SK-N-SH (cell line): ENCODE measurements around the gene DENND6B. TPM values are rescaled to one million over a fixed set of nuclear protein-coding genes. Genes with fewer than 3 reads are reported as not detected.

ENCODE experiments used
- CTCF ChIA-PET: fragments of 300-600, 350-600 bp; formaldehyde crosslinking; extraction: SDS; loops from one replicate; lab custom pipeline; 2021; lab: Yijun Ruan, JAX
- POLR2A ChIA-PET: fragments of 350-600 bp; sonication (Branson Sonifier 250); formaldehyde crosslinking; extraction: SDS; loops from one replicate; lab custom pipeline; 2020; ENCODE audit warnings: antibody characterized with exemption, inconsistent platforms; lab: Yijun Ruan, JAX
- DNase-seq: peaks from one replicate; pipeline ENCODE4 v3.0.0; 2012
- H2AFZ ChIP-seq: fragments of 200-600 bp; sonication (generic); 2 replicates; pipeline ENCODE4 v1.8.1; 2016; ENCODE audit warnings: antibody characterized with exemption, mild to moderate bottlenecking, low read depth
- H3F3A ChIP-seq: fragments of 200-600 bp; sonication (generic); replicated peaks from 2 replicates; pipeline ENCODE3; 2016; ENCODE audit warnings: antibody characterized with exemption, mild to moderate bottlenecking; ENCODE audit not compliant: insufficient read depth
- H3K27ac ChIP-seq, 2 experiments: fragments of 200-500 bp in 1 of 2; fragments of 200-600 bp in 1 of 2; sonication (Bioruptor generic) in 1 of 2; sonication (generic), shearing (Covaris generic) in 1 of 2; 2 replicates each; pipeline versions ENCODE4 v1.5.1 to v1.6.1; 2014 to 2016; ENCODE audit warnings: low read depth in 2 of 2, inconsistent platforms in 1 of 2, low read length in 1 of 2, mild to moderate bottlenecking in 1 of 2, mixed read lengths in 1 of 2
- H3K27me3 ChIP-seq: fragments of 200-600 bp; sonication (generic), shearing (Covaris generic); 2 replicates; pipeline ENCODE4 v1.6.1; 2016; ENCODE audit warnings: mixed run types; ENCODE audit not compliant: insufficient read depth
- H3K36me3 ChIP-seq, 2 experiments: fragments of 200-500 bp in 1 of 2; fragments of 200-600 bp in 1 of 2; sonication (Bioruptor generic) in 1 of 2; sonication (generic) in 1 of 2; replicated peaks in 1 of 2; 2 replicates each; pipeline versions ENCODE3 to v1.5.1; 2014 to 2016; ENCODE audit warnings: low read length in 1 of 2, mild to moderate bottlenecking in 1 of 2; ENCODE audit not compliant: insufficient read depth in 2 of 2, control insufficient read depth in 1 of 2
- H3K4me1 ChIP-seq, 2 experiments: fragments of 200-500 bp in 1 of 2; fragments of 200-600 bp in 1 of 2; sonication (Bioruptor generic) in 1 of 2; sonication (generic), shearing (Covaris generic) in 1 of 2; 2 replicates each; pipeline versions ENCODE4 v1.5.1 to v1.6.1; 2014 to 2016; ENCODE audit warnings: low read depth in 1 of 2, low read length in 1 of 2, mixed run types in 1 of 2; ENCODE audit not compliant: insufficient read depth in 2 of 2, control insufficient read depth in 1 of 2
- H3K4me2 ChIP-seq: fragments of 200-600 bp; sonication (generic), shearing (Covaris generic); 2 replicates; pipeline ENCODE4 v1.6.1; 2017; ENCODE audit warnings: mixed run types
- H3K4me3 ChIP-seq, 2 experiments: fragments of 200-500 bp in 1 of 2; fragments of 200-600 bp in 1 of 2; sonication (Bioruptor generic) in 1 of 2; sonication (generic), shearing (Covaris generic) in 1 of 2; 2 replicates each; pipeline versions ENCODE4 v1.5.1 to v1.8.1; 2014 to 2016; ENCODE audit warnings: low read depth in 2 of 2, inconsistent platforms in 1 of 2, low read length in 1 of 2, mild to moderate bottlenecking in 1 of 2, mixed read lengths in 1 of 2, moderate library complexity in 1 of 2
- H3K79me2 ChIP-seq: fragments of 200-600 bp; sonication (generic); 2 replicates; pipeline ENCODE4 v1.8.1; 2017; ENCODE audit warnings: mild to moderate bottlenecking; ENCODE audit not compliant: insufficient read depth
- H3K9ac ChIP-seq: fragments of 200-600 bp; sonication (generic); 2 replicates; pipeline ENCODE4 v1.6.1; 2017; ENCODE audit warnings: mixed run types
- H3K9me2 ChIP-seq: fragments of 200-600 bp; sonication (generic); 2 replicates; pipeline ENCODE4 v1.6.1; 2017; ENCODE audit warnings: mixed run types
- H3K9me3 ChIP-seq: fragments of 200-600 bp; sonication (generic); 2 replicates; pipeline ENCODE4 v1.6.1; 2017; ENCODE audit warnings: mixed run types, mild to moderate bottlenecking, moderate library complexity
- H4K20me1 ChIP-seq: fragments of 200-600 bp; sonication (generic); 2 replicates; pipeline ENCODE4 v1.6.1; 2017; ENCODE audit warnings: mild to moderate bottlenecking, mixed run types; ENCODE audit not compliant: insufficient read depth
- CHD2 ChIP-seq: fragments of 150-350 bp; IDR thresholded peaks from 2 replicates; pipeline ENCODE4 v1.6.1; 2018; ENCODE audit warnings: low read length; ENCODE audit not compliant: partially characterized antibody
- ELF1 ChIP-seq: IDR thresholded peaks from 2 replicates; pipeline ENCODE4 v1.4.0; 2012
- FOSL2 ChIP-seq: IDR thresholded peaks from 2 replicates; pipeline ENCODE4 v1.4.0; 2012; ENCODE audit warnings: low read depth, mild to moderate bottlenecking, moderate library complexity, borderline replicate concordance
- FOXJ3 ChIP-seq: sonication (generic); formaldehyde crosslinking; IDR thresholded peaks from 2 replicates; pipeline ENCODE4 v1.5.1; 2020; ENCODE audit warnings: mild to moderate bottlenecking, missing genetic modification reagents
- GATA2 ChIP-seq: sonication (generic); formaldehyde crosslinking; IDR thresholded peaks from 2 replicates; pipeline ENCODE4 v1.5.0; 2020; ENCODE audit warnings: mild to moderate bottlenecking, missing genetic modification reagents
- MEF2A ChIP-seq: IDR thresholded peaks from 2 replicates; pipeline ENCODE4 v1.4.0; 2012; ENCODE audit warnings: low read depth, borderline replicate concordance
- NRF1 ChIP-seq: IDR thresholded peaks from 2 replicates; pipeline ENCODE4 v1.6.1; 2012; ENCODE audit warnings: low read depth, mild to moderate bottlenecking, low read length
- RFX5 ChIP-seq: IDR thresholded peaks from 2 replicates; pipeline ENCODE4 v1.6.1; 2012; ENCODE audit warnings: mild to moderate bottlenecking, improper control_type of control experiment, low read length
- TEAD4 ChIP-seq: IDR thresholded peaks from 2 replicates; pipeline ENCODE4 v1.4.0; 2012; ENCODE audit warnings: mild to moderate bottlenecking, borderline replicate concordance; ENCODE audit not compliant: insufficient read depth
- YY1 ChIP-seq: IDR thresholded peaks from 2 replicates; pipeline ENCODE4 v1.4.0; 2012; ENCODE audit warnings: low read depth, mild to moderate bottlenecking
- WGBS: methylation state at CpG from one replicate; pipeline ENCODE4 v1.1.6; 2017; ENCODE audit warnings: low lambda C conversion rate; 5-methylcytosine and 5-hydroxymethylcytosine counted together
- polyA plus RNA-seq, 3 experiments: library from polyadenylated mRNA; depleted of rRNA; stranded (reverse); fragments of >200 nt; gene quantifications; 2 replicates each; pipeline ENCODE4 v1.2.3, GENCODE V29; 2012
- TF ChIP-seq, protein P1 (sequence below): IDR thresholded peaks from 2 replicates; pipeline ENCODE4 v1.4.0; 2012; ENCODE audit warnings: low read depth, borderline replicate concordance
- TF ChIP-seq, protein P2 (sequence below): IDR thresholded peaks from 2 replicates; pipeline ENCODE4; 2012
- TF ChIP-seq, protein P3 (sequence below): fragments of 150-350 bp; IDR thresholded peaks from 2 replicates; pipeline ENCODE4 v1.6.1; 2017; ENCODE audit warnings: antibody characterized with exemption, low read length, low read depth, borderline replicate concordance
- TF ChIP-seq, protein P4 (sequence below): IDR thresholded peaks from 2 replicates; pipeline ENCODE4 v1.4.0; 2012; ENCODE audit warnings: low read depth
- TF ChIP-seq, protein P5 (sequence below): IDR thresholded peaks from 2 replicates; pipeline ENCODE4 v1.6.1; 2012; ENCODE audit warnings: mild to moderate bottlenecking, low read depth, low read length, moderate library complexity

Gene DENND6B
- polyA plus RNA-seq, 1 of the 3 experiments (the other 2 are of a cell fraction): 5.6 TPM

DNA sequence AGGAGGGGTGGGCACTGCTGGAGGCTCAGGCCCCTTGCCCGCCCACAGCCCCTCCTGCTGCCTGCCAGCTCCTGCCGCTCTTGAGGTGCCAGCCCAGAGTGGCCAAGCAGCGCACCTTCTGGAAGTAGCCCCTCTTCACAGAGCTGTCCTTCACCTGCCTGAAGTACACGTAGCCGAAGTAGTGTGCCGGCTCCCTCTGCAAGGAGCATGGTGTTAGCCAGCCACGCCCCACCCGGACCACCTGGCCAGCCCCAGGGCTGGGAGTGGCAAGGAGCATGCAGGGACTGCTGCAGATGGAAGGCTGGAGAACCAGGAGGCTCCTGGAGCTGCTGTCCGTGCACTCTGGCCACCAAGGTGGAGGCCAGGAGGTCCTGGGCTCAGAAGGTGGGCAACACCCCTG lies 9.6 kb downstream of the DENND6B start:
- CTCF ChIA-PET: interaction anchor here (0.8 to 2.5 kb wide), 4 partner anchors 10 to 209 kb away, joined by 3 to 17 read pairs (median 6); partner anchors contain the start of genes DENND6B and SCO2
- Histone ChIP-seq H3K36me3 (no peaks in the 10 kb centered on the region), H3K4me3 (no peak overlapping the region), H3K9me2 (no peaks in the 10 kb centered on the region), H3F3A (no peaks in the 10 kb centered on the region), H3K79me2 (no peaks in the 10 kb centered on the region), H3K4me2 (no peak overlapping the region), H3K27ac (no peak overlapping the region), H3K9me3 (no peaks in the 10 kb centered on the region), H4K20me1 (no peaks in the 10 kb centered on the region), H2AFZ (no peak overlapping the region), H3K9ac (no peak overlapping the region), H3K4me1 (no peaks in the 10 kb centered on the region), H3K27me3 (no peaks in the 10 kb centered on the region)
- 100% methylated on average over 1 of the region's 9 CpGs for WGBS
- POLR2A ChIA-PET: interaction anchor here (1.0 kb wide), 1 partner anchor 75 kb away, joined by 3 read pairs; no protein-coding TSS in a partner anchor
- TF ChIP-seq ELF1 (no peak), CHD2 (no peak)
- DNase-seq: peak; percentile 37

DNA sequence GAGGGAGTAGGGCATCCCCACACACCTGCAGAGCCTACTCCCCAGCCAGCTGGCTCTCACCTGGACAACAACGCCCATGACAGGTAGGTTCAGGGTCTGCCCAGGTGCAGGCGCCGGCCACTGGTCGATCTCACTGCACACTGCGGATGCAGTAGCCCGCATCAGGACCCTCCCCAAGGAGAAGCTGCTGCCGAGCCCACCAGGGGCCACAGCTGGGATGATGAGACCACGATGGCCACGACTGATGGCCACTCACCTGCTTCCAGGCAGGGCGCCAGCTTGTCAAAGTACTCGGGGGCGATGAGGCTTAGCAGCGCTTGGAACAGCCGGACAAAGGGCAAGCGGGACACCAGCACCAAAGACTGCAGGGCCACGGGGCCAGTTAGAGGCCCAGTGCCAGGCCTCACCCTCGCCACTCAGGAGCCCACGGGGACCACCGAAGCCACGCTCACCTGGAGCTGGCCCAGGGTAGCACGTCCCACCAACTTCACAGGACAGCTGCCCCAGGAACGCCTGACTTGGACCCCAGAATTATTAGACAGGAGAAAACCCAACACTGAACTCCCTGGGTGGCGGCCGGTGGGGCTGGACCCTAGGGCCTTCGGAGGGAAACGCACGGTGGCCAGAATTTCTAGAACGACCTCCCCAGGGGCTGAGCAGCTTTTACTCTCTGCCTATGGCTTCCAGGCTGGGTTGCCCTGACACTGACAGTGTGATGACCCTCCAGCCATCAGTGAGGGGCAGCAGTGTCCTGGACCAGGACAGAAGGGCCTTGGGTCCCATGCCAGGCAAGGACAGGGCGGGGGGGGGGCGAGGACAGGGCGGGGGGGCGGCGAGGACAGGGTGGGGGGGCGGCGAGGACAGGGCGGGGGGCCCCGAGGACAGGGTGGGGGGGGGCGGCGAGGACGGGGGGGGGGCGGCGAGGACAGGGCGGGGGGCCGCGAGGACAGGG lies 10.4 kb downstream of the DENND6B start:
- TF ChIP-seq NRF1 (no peak), TEAD4 (no peak), GATA2 (CRISPR knock-in tag) (no peak), FOSL2 (no peak), FOXJ3 (no peak), RFX5 (no peak), YY1 (no peak), ELF1 (no peak), MEF2A (no peak)
- TF ChIP-seq, protein P1, sequence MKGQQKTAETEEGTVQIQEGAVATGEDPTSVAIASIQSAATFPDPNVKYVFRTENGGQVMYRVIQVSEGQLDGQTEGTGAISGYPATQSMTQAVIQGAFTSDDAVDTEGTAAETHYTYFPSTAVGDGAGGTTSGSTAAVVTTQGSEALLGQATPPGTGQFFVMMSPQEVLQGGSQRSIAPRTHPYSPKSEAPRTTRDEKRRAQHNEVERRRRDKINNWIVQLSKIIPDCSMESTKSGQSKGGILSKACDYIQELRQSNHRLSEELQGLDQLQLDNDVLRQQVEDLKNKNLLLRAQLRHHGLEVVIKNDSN: no peak
- TF ChIP-seq, protein P2, sequence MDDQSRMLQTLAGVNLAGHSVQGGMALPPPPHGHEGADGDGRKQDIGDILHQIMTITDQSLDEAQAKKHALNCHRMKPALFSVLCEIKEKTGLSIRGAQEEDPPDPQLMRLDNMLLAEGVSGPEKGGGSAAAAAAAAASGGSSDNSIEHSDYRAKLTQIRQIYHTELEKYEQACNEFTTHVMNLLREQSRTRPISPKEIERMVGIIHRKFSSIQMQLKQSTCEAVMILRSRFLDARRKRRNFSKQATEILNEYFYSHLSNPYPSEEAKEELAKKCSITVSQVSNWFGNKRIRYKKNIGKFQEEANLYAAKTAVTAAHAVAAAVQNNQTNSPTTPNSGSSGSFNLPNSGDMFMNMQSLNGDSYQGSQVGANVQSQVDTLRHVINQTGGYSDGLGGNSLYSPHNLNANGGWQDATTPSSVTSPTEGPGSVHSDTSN: no peak
- TF ChIP-seq, protein P3, sequence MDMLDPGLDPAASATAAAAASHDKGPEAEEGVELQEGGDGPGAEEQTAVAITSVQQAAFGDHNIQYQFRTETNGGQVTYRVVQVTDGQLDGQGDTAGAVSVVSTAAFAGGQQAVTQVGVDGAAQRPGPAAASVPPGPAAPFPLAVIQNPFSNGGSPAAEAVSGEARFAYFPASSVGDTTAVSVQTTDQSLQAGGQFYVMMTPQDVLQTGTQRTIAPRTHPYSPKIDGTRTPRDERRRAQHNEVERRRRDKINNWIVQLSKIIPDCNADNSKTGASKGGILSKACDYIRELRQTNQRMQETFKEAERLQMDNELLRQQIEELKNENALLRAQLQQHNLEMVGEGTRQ: no peak
- TF ChIP-seq, protein P4, sequence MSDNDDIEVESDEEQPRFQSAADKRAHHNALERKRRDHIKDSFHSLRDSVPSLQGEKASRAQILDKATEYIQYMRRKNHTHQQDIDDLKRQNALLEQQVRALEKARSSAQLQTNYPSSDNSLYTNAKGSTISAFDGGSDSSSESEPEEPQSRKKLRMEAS: no peak
- TF ChIP-seq, protein P5, sequence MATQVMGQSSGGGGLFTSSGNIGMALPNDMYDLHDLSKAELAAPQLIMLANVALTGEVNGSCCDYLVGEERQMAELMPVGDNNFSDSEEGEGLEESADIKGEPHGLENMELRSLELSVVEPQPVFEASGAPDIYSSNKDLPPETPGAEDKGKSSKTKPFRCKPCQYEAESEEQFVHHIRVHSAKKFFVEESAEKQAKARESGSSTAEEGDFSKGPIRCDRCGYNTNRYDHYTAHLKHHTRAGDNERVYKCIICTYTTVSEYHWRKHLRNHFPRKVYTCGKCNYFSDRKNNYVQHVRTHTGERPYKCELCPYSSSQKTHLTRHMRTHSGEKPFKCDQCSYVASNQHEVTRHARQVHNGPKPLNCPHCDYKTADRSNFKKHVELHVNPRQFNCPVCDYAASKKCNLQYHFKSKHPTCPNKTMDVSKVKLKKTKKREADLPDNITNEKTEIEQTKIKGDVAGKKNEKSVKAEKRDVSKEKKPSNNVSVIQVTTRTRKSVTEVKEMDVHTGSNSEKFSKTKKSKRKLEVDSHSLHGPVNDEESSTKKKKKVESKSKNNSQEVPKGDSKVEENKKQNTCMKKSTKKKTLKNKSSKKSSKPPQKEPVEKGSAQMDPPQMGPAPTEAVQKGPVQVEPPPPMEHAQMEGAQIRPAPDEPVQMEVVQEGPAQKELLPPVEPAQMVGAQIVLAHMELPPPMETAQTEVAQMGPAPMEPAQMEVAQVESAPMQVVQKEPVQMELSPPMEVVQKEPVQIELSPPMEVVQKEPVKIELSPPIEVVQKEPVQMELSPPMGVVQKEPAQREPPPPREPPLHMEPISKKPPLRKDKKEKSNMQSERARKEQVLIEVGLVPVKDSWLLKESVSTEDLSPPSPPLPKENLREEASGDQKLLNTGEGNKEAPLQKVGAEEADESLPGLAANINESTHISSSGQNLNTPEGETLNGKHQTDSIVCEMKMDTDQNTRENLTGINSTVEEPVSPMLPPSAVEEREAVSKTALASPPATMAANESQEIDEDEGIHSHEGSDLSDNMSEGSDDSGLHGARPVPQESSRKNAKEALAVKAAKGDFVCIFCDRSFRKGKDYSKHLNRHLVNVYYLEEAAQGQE: no peak
- H3K27me3 ChIP-seq: no peaks in the 10 kb centered on the region
- H3K4me3 ChIP-seq: no peak overlapping the region
- H3K4me1 ChIP-seq: no peaks in the 10 kb centered on the region
- WGBS: 67% methylated on average over 10 of the region's 45 CpGs
- CTCF ChIA-PET: interaction anchor here (0.6 to 2.5 kb wide), 5 partner anchors 10 to 386 kb away, joined by 3 to 17 read pairs (median 6); partner anchors contain the start of genes DENND6B and SCO2
- H3K9me3 ChIP-seq: no peaks in the 10 kb centered on the region
- no peaks in the 10 kb centered on the region for H3F3A ChIP-seq
- peak; percentile 57 for DNase-seq
- H3K9me2 ChIP-seq: no peaks in the 10 kb centered on the region
- H3K4me2 ChIP-seq: no peak overlapping the region
- H3K36me3 ChIP-seq: no peaks in the 10 kb centered on the region
- POLR2A ChIA-PET: interaction anchor here (1.2 kb wide), 1 partner anchor 8 kb away, joined by 6 read pairs; no protein-coding TSS in a partner anchor
- H3K79me2 ChIP-seq: no peaks in the 10 kb centered on the region
- H4K20me1 ChIP-seq: no peaks in the 10 kb centered on the region
- H3K9ac ChIP-seq: no peak overlapping the region
- H3K27ac ChIP-seq: no peak overlapping the region
- no peak overlapping the region for H2AFZ ChIP-seq
